HEK293 (cell line): ENCODE measurements around the gene KIF27.

Experiments used
- KLF17 ChIP-seq: fragments of 450-650 bp; formaldehyde crosslinking; IDR thresholded peaks from 2 replicates; pipeline ENCODE4 v1.5.1; 2016; ENCODE audit warnings: missing biosample characterization, missing genetic modification characterization
- ZBTB44 ChIP-seq: fragments of 450-650 bp; IDR thresholded peaks from 2 replicates; pipeline ENCODE4 v1.5.1; 2018; ENCODE audit warnings: missing biosample characterization, mild to moderate bottlenecking, missing genetic modification characterization
- ZNF155 ChIP-seq: fragments of 450-650 bp; formaldehyde crosslinking; IDR thresholded peaks from 2 replicates; pipeline ENCODE4 v1.5.1; 2016; ENCODE audit warnings: missing biosample characterization, missing genetic modification characterization
- TF ChIP-seq, protein P1 (sequence below): fragments of 450-650 bp; formaldehyde crosslinking; IDR thresholded peaks from 2 replicates; pipeline ENCODE4 v1.5.1; 2017; ENCODE audit warnings: missing biosample characterization, missing genetic modification characterization

GRCh38 chr9:83794051-83794450 is 127.2 kb downstream of the KIF27 start:
- no peak for TF ChIP-seq KLF17 (tag by site-specific recombination)
- TF ChIP-seq, protein P1, sequence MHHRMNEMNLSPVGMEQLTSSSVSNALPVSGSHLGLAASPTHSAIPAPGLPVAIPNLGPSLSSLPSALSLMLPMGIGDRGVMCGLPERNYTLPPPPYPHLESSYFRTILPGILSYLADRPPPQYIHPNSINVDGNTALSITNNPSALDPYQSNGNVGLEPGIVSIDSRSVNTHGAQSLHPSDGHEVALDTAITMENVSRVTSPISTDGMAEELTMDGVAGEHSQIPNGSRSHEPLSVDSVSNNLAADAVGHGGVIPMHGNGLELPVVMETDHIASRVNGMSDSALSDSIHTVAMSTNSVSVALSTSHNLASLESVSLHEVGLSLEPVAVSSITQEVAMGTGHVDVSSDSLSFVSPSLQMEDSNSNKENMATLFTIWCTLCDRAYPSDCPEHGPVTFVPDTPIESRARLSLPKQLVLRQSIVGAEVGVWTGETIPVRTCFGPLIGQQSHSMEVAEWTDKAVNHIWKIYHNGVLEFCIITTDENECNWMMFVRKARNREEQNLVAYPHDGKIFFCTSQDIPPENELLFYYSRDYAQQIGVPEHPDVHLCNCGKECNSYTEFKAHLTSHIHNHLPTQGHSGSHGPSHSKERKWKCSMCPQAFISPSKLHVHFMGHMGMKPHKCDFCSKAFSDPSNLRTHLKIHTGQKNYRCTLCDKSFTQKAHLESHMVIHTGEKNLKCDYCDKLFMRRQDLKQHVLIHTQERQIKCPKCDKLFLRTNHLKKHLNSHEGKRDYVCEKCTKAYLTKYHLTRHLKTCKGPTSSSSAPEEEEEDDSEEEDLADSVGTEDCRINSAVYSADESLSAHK (tag by site-specific recombination) = no peak
- TF ChIP-seq ZNF155 (tag by site-specific recombination) = no peak
- no peak for TF ChIP-seq ZBTB44 (tag by site-specific recombination)
